ENCODE measurements around the gene ABHD2.

GRCh38 chr15:89157918-89158564 is 69.8 kb downstream of the ABHD2 start:
- TF ChIP-seq YY1 (IDR thresholded peaks at IDR 0.05; ENCODE audit: insufficient read depth, insufficient read length) (no peak), SUZ12 (IDR thresholded peaks at IDR 0.05; ENCODE audit: extremely low read depth, insufficient read depth, insufficient read length) (no peak), ZNF274 (IDR thresholded peaks at IDR 0.05; ENCODE audit: low read depth, low read length) (no peak)

Measured in NT2/D1 (cell line).